Right ventricle myocardium inferior (tissue), 1 donor: ENCODE measurements around the gene TMEM95. TPM values are rescaled to one million over a fixed set of nuclear protein-coding genes. Genes with fewer than 3 reads are reported as not detected.
"Not testable (repeated sequence)": the region's sequence is repeated elsewhere in the genome, so short reads cannot be mapped to it uniquely, and the experiment has no call there.

ENCODE experiments used
- ATAC-seq: fragments of 200-7000 bp; cut with Tn5 transposase; one replicate; pipeline ENCODE4 v1.9.1; 2020; ENCODE audit warnings: mild to moderate bottlenecking, moderate library complexity
- DNase-seq: peaks from one replicate; pipeline ENCODE4 v3.0.0; 2021; ENCODE audit errors: missing footprints
- intact Hi-C: fragments of 100-400 bp; cut with DNase I; formaldehyde crosslinking; loops from one replicate; pipeline ENCODE4 v1.11.0; 2022
- total RNA-seq: library from RNA; stranded (reverse); fragmentation: NEBNext Ultra II Directional; extraction: Animal tissue kit (Norgen Biotek cat#: 25700); gene quantifications from one replicate; pipeline ENCODE4 v1.2.1, GENCODE V29; 2021
- donor health status: DM: no; HTN: yes; CAD: no; lungs with severe emphysema.

The TMEM95 gene
- total RNA-seq, 1 donor from 2014 or later = not detected

DNA sequence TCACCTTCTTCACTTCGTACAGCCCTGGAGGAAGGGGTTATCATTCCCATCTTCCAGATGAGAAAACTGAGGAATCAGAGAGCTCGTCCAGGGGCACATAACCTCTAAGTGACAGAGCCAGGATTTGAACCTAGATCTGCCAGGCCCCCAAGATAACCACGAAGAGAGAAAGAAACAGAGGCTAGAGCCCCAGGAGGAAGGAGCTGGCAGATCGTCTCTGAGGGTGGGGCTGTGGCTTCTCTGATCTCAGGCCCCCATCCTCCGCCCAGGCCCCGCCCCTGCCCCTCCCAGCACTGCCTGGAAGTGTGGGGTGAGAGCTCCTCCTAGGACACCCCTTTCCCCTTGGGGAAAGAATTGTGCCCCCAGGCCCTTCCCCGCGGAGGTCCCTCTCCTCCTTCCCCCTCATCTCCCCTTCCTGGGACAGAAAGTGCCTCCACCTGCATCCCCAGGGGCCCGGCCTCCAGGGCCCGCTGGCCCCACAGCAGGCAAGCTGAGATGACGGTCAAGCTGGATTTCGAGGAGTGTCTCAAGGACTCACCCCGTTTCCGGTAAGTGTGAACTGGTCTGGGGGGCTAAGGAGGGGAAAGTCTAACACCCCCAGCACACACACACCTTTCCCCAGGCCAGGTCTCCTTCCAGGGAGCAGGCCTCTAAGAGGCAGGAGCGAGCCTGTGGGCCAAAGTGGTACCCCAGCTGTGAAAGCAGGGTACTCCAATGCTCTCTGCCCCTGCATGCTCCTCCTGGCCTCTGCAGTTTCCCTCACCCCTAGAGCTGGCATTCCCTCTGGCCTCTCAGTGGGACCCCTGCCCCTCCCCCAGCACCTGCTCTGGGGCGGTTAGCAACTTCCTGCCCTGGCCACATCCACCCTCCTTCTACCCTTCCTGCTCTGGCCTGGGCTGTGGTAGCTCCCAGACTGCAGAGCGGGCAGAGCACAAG lies 18.4 kb upstream of the TMEM95 start, which contains the start of gene ACAP1:
Gene ACAP1 (plus strand): TSS at position 290 of the 936 bp plus-strand sequence. CDS start 206 bp downstream, at position 496.
- ATAC-seq (peak; percentile 42), DNase-seq (peak; percentile 83)
- intact Hi-C loops = no loop called here

DNA sequence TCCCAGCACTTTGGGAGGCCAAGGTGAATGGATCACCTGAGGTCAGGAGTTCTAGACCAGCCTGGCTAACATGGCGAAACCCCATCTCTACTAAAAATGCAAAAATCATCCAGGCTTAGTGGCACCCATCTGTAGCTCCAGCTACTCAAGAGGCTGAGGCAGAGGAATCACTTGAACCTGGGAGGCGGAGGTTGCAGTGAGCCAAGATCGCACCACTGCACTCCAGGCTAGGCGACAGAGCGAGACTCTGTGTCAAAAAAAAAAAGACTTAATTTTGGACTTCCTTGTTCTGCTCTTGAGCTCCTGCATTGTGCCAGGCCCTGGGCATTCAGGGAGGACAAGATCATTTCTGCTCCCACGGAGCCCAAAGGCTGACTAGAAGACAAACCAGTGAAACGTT lies 17.4 kb upstream of the TMEM95 start:
- intact Hi-C loops, ATAC-seq: not testable (repeated sequence)
- peak; percentile 34 for DNase-seq

- DNase-seq = no peak
- no peak for ATAC-seq
- intact Hi-C loops = no loop called here
Observed at GRCh38 chr17:7340179-7340578, 14.8 kb upstream of the TMEM95 start.

DNA sequence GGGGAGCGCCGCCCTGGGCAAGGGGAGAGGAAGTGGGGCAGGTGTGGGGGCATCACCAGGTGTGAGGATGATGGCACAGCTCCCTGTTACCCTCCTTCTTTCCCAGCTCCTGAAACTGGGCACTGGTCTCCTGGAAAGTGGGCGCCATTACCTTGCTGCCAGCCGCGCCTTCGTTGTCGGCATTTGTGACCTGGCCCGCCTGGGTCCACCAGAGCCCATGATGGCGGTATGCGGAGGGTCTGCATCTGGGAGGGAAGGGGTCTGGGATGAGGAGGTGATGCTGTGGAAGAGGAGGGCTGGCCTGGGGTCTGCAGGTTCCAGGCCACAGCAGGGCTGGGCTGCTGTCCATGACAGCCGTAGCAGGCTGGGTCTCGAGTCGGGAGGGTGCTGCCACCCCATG lies 13.1 kb upstream of the TMEM95 start:
- intact Hi-C loops = no loop called here
- ATAC-seq (no peak), DNase-seq (no peak)

- intact Hi-C loops = no loop called here
- no peak for ATAC-seq
- DNase-seq = peak; percentile 22
Observed at GRCh38 chr17:7343250-7343649, 11.7 kb upstream of the TMEM95 start.

- intact Hi-C loops = loop anchor here (2.0 kb wide), 1 partner anchor 66 kb away; the partner anchor contains the start of gene SLC2A4
- ATAC-seq = no peak
- DNase-seq = no peak
Observed at GRCh38 chr17:7346761-7347614, 8.0 kb upstream of the TMEM95 start.

DNA sequence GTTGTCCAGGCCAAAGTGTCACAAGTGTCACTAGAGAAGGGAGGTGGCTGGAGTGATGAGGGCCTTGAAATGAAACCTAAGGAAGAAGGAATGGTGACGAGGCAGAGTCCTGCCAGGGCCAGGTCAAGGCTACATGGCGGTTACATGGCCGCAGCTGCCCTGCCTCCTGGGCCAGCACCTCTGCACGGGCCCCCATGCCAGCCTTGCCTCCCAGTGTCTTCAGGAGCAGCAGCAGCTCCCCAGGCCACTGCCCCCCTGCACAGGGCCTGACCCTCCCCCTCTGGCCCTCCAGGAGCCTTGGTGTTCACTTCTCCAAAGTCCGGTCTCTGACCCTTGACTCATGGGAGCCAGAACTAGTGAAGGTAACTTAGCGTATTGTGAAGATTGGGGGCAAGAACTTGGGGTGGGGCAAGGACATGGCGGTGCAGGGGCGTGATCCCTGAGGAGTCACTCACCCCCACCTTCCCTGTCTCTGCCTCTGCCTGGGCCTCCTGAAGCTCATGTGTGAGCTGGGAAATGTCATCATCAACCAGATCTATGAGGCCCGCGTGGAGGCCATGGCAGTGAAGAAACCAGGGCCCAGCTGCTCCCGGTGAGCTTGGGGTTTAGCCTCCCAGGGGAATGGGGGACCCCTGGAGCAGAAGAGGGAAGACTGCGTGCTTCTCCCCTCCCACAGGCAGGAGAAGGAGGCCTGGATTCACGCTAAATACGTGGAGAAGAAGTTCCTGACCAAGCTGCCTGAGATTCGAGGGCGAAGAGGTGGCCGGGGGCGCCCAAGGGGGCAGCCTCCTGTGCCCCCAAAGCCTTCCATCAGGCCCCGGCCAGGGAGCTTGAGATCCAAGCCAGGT lies 7.1 kb upstream of the TMEM95 start:
- ATAC-seq (no peak), DNase-seq (no peak)
- intact Hi-C loops = loop anchor here (2.0 kb wide), 1 partner anchor 67 kb away; the partner anchor contains the start of gene SLC2A4

GRCh38 chr17:7348478-7349242 lies 6.3 kb upstream of the TMEM95 start:
- intact Hi-C loops = loop anchor here (1.0 kb wide), 1 partner anchor 19 kb away; the partner anchor contains the start of gene NEURL4
- ATAC-seq = no peak
- no peak for DNase-seq

DNA sequence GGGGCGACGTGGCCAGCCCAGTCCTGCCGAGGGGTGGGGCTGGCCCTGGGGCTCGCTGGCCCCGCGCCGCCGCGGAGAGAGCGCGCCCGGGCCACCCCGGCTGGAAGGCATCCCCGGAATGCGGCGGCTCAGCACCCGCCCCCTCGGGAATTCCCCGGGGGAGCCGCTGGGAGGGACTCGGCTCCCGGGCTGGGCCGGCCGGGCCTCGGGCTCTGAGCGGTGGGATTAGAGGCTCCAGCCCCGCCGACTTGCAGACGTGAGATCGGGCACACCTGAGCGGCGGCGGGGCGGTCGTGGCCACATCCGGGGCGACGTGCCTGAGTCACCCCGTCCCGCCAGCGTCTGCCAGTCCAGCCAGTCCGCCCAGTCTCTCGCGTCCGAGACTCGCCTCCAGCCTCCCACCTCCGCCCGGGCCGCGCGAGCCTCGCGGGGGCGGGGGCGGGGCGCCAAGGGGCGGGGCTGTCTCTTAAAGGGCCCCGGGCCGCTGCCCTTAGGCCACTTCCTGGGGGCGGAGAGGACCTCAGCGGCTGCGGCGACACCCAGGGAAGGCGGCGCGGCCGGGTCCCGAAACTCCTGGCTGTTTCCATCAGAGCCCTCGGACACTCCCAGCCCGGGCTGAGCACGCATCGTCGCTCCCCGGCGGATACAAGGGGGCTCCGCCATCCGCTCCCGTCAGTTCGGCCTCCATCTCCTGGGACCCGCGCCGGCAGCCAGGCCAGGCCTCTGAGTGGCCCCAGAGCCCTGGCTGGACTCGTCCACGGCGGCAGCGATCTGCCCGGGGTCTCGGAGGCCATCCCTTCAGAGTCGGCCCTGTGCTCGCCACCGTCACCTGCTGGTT lies 3.1 kb upstream of the TMEM95 start, which contains the start of gene KCTD11:
Gene KCTD11 (plus strand): TSS at position 498 of the 838 bp plus-strand sequence.
- intact Hi-C loops = loop anchor here (2.0 to 5.0 kb wide), 3 partner anchors 43 to 133 kb away; partner anchors contain the start of genes CTDNEP1, ELP5, PLSCR3 and POLR2A
- peak; percentile 81 for ATAC-seq
- peak; percentile 96 for DNase-seq

- intact Hi-C loops = loop anchor here (5.0 kb wide), 1 partner anchor 100 kb away; the partner anchor contains the start of genes CTDNEP1 and ELP5
- no peak for ATAC-seq
- DNase-seq = no peak
Observed at GRCh38 chr17:7352503-7352889, 2.5 kb upstream of the TMEM95 start.

- ATAC-seq = no peak
- intact Hi-C loops = loop anchor here (5.0 kb wide), 1 partner anchor 101 kb away; the partner anchor contains the start of genes CTDNEP1 and ELP5
- DNase-seq = no peak
Observed at GRCh38 chr17:7352910-7353635, 1.9 kb upstream of the TMEM95 start.

DNA sequence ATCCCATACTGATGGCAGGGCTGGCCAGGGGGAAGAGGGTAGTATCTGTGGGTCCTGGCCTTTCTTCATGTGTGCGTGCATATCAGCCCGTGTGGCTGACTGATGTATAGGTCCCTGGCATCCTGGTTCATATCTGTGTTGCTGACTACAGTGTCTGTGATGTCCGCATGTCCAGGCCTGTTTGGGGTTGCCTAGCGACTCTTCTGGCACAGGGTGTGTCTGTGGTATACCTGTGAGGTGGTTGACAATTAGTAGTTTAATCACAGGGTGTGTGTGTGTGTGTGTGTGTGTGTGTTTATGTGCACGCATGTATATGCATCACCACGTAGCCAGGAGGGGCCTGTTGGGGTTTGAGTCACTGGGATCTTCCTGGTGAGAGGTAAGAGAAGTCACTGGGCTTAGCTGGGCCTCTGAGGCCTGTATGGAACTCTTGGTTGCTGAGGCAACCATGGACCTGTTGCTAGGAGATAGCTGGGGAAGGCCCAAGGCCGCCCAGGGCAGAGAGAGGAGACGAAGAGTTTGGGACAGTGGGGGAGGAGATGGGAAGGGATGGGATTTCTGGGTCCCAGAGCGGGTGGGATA lies 603 bp upstream of the TMEM95 start:
- intact Hi-C loops = loop anchor here (5.0 kb wide), 1 partner anchor 102 kb away; the partner anchor contains the start of genes CTDNEP1 and ELP5
- no peak for DNase-seq

DNA sequence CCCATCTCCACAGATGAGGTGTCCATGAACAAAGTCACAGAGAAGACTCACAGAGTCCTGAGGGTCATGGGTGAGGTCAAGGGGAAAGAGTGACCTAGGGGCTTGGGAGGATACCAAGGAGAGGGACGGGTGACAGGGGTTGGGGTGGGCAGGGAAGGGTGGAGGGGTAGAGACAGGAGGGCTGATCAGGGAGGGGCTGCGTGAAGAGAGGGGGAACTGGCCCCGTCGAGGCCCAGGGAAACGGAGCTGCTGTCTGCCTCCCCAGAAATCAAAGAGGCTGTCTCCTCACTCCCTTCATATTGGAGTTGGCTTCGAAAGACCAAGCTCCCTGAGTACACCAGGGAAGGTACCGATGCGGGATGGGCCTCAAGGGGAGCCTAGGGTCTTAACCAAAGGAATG lies 617 bp downstream of the TMEM95 start:
- intact Hi-C loops = loop anchor here (5.0 kb wide), 1 partner anchor 232 kb away; no protein-coding TSS in a partner anchor
- ATAC-seq (no peak), DNase-seq (no peak)

More for the DNA sequence above, 603 bp upstream of the TMEM95 start:
- no peak for ATAC-seq

- intact Hi-C loops = loop anchor here (2.0 to 5.0 kb wide), 3 partner anchors 81 to 231 kb away; partner anchors contain the start of gene SENP3
- ATAC-seq = peak; percentile 23
- DNase-seq = peak; percentile 92
Observed at GRCh38 chr17:7356072-7356549, 1.2 kb downstream of the TMEM95 start.

- ATAC-seq (no peak), DNase-seq (no peak)
- intact Hi-C loops = loop anchor here (2.0 to 5.0 kb wide), 3 partner anchors 80 to 231 kb away; partner anchors contain the start of gene SENP3
Observed at GRCh38 chr17:7356756-7357155, 1.8 kb downstream of the TMEM95 start.
